Lung (tissue), 12 donors: ENCODE results near the gene ARHGAP29. TPM values are rescaled to one million over a fixed set of nuclear protein-coding genes. Genes with fewer than 3 reads are reported as not detected.

Experiments
- ATAC-seq: fragments of 200-7000 bp; cut with Tn5 transposase; one replicate; pipeline ENCODE4 v1.9.1; 2020; ENCODE audit warnings: moderate number of reproducible peaks; ENCODE audit not compliant: insufficient read depth, low FRiP score
- DNase-seq, 3 donors: peaks; one replicate each; pipeline ENCODE4 v3.0.0-alpha.2; 2013 to 2017
- H3K27ac ChIP-seq, 2 donors: one replicate each; pipeline ENCODE4 v1.5.1; 2013; ENCODE audit warnings: mild to moderate bottlenecking in 2 of 2, moderate library complexity in 2 of 2, control low read depth in 1 of 2, inconsistent platforms in 1 of 2, low read depth in 1 of 2, low read length in 1 of 2
- H3K27me3 ChIP-seq, 3 donors: one replicate each; pipeline ENCODE4 v1.5.1; 2013; ENCODE audit warnings: low read length in 2 of 3; ENCODE audit not compliant: control insufficient read depth in 3 of 3, insufficient read depth in 3 of 3
- H3K36me3 ChIP-seq, 4 donors: one replicate each; pipeline ENCODE4 v1.5.1; 2013; ENCODE audit warnings: low read length in 4 of 4, mild to moderate bottlenecking in 1 of 4, moderate library complexity in 1 of 4; ENCODE audit not compliant: control insufficient read depth in 4 of 4, insufficient read depth in 4 of 4
- H3K4me1 ChIP-seq, 5 donors: one replicate each; pipeline ENCODE4 v1.5.1; 2013; ENCODE audit warnings: low read length in 5 of 5, mild to moderate bottlenecking in 2 of 5, moderate library complexity in 1 of 5; ENCODE audit not compliant: control insufficient read depth in 5 of 5, insufficient read depth in 5 of 5
- H3K4me3 ChIP-seq: one replicate; pipeline ENCODE4 v1.5.1; 2013; ENCODE audit warnings: mild to moderate bottlenecking, control low read depth, moderate library complexity
- H3K9ac ChIP-seq, 2 donors: one replicate each; pipeline ENCODE4 v1.5.1; 2013; ENCODE audit warnings: low read length in 2 of 2, control low read depth in 1 of 2; ENCODE audit not compliant: insufficient read depth in 1 of 2
- H3K9me3 ChIP-seq, 4 donors: one replicate each; pipeline ENCODE4 v1.5.1; 2013; ENCODE audit warnings: low read length in 3 of 4, mild to moderate bottlenecking in 1 of 4, moderate library complexity in 1 of 4; ENCODE audit not compliant: control insufficient read depth in 4 of 4, insufficient read depth in 3 of 4
- WGBS, 2 donors: extraction: QIAGEN DNeasy Blood & Tissue Kit; methylation state at CpG; one replicate each; pipeline ENCODE4 v1.1.7; 2013; 5-methylcytosine and 5-hydroxymethylcytosine counted together
- polyA plus RNA-seq, 2 donors: library from polyadenylated mRNA; stranded (reverse); fragments of 200-250 nt; gene quantifications; one replicate each; pipeline ENCODE4 v1.2.1, GENCODE V29; 2013
- total RNA-seq, 2 donors: library from RNA; depleted of rRNA in 1 of 2; stranded (reverse); fragments of >200 nt in 1 of 2; gene quantifications; one replicate each; pipeline ENCODE4 v1.2.1, GENCODE V29; 2014 to 2021
- TF ChIP-seq, protein P1 (sequence below): IDR thresholded peaks from 2 replicates; pipeline ENCODE4 v1.5.1; 2012; ENCODE audit warnings: mild to moderate bottlenecking; ENCODE audit errors: control extremely low read depth, extremely low read depth
- donor health status: control.
- donor health status: control.
- donor health status: Bipolar disorder and iron deficiency.
- donor health status: healthy.
- donor health status: DM: yes; HTN: yes; CAD: no.

Gene ARHGAP29
- total and polyA plus RNA-seq, 4 donors, result 13.3 to 144 (median 30.4) TPM

DNA sequence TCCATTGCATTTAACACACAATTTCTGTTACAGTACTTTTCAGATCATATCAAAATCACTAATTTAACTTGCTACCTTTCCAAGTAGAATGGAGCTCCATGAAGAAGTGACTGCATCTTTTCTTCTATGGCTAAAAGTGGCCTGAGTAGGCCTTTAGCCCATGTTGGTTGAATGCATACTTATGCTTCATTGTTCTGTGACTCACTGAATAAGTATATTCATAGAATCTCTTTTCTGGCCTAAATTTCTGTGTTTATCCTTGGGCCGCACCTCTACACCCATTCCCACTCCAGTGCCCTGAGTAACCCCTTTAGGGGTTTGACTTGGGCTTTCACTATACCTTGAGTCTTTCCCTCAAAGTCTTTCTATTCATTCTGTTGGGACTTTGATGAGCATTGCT is 42.1 kb upstream of the ARHGAP29 start:
- Histone ChIP-seq H3K4me3 (no peak overlapping the region), H3K27ac (no peak overlapping the region), H3K4me1 (peaks cover 0 to 19% (median 7%) of the 10 kb centered on the region in 5 donors), H3K36me3 (no peaks in the 10 kb centered on the region), H3K9ac (no peak overlapping the region), H3K9me3 (no peaks in the 10 kb centered on the region), H3K27me3 (no peaks in the 10 kb centered on the region)
- TF ChIP-seq, protein P1, sequence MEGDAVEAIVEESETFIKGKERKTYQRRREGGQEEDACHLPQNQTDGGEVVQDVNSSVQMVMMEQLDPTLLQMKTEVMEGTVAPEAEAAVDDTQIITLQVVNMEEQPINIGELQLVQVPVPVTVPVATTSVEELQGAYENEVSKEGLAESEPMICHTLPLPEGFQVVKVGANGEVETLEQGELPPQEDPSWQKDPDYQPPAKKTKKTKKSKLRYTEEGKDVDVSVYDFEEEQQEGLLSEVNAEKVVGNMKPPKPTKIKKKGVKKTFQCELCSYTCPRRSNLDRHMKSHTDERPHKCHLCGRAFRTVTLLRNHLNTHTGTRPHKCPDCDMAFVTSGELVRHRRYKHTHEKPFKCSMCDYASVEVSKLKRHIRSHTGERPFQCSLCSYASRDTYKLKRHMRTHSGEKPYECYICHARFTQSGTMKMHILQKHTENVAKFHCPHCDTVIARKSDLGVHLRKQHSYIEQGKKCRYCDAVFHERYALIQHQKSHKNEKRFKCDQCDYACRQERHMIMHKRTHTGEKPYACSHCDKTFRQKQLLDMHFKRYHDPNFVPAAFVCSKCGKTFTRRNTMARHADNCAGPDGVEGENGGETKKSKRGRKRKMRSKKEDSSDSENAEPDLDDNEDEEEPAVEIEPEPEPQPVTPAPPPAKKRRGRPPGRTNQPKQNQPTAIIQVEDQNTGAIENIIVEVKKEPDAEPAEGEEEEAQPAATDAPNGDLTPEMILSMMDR, result no peak
- WGBS, 2 donors, result 96 to 98% methylated on average over 1 of the region's 1 CpG
- DNase-seq, result no peak
- no peak for ATAC-seq

DNA sequence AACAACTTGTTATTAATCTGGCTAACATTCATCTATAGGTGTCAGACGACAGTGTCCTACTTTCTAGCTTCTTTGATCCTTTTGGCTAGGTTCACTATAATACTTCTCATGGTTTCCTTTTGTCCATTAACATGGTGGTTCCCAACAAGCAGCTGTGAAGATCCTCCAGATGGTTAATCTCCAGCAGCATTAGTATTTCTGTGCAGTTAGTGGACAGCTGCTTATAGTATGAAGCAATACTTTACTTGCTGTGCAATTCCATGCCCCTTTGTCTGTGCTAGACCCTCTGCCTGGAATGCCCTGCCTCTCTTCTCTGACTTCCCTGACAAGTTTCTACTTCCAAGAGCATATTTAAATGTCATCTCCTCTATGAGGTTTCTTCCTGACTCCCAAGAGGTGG is 41.7 kb upstream of the ARHGAP29 start:
- no peak overlapping the region for H3K4me3 ChIP-seq
- H3K36me3 ChIP-seq, result no peaks in the 10 kb centered on the region
- no peaks in the 10 kb centered on the region for H3K27me3 ChIP-seq
- no peaks in the 10 kb centered on the region for H3K9me3 ChIP-seq
- H3K4me1 ChIP-seq, result peaks cover 0 to 15% (median 7%) of the 10 kb centered on the region in 5 donors
- TF ChIP-seq, protein P1, result no peak
- H3K9ac ChIP-seq, result no peak overlapping the region
- peak in 2 of 3 donors; percentile 56 to 72 for DNase-seq
- 83 to 96% methylated on average over 1 of the region's 1 CpG for WGBS, 2 donors
- no peak for ATAC-seq
- H3K27ac ChIP-seq, result no peak overlapping the region

DNA sequence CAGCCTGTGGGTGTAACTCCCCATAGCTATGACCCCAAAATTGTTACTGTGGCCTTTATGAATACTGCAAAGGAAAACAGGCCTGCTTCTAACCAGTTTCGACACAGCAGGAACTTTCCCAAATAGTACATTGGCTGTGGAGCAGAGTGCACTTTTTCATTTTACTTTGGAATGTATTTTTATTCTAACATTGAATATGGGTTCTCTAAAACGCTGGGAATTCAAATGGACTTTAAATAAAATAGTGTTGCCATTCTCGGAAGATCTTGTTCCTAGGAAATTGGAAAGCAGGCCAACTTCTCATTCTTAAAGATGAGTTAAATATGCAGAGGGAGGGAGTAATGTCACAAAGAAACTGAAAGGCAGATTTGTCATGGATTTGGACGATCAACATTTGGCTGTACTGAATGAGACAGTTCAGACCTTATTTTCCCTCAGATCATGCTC is 39.6 kb upstream of the ARHGAP29 start:
- WGBS, 2 donors, result 72 to 82% methylated on average over 4 of the region's 4 CpGs
- no peak overlapping the region for H3K9ac ChIP-seq
- no peaks in the 10 kb centered on the region for H3K27me3 ChIP-seq
- H3K4me3 ChIP-seq, result no peak overlapping the region
- ATAC-seq (no peak), DNase-seq (peak in 1 of 3 donors; percentile 55)
- peaks cover 0 to 8% (median 2%) of the 10 kb centered on the region in 5 donors for H3K4me1 ChIP-seq
- TF ChIP-seq, protein P1, result no peak
- no peaks in the 10 kb centered on the region for H3K9me3 ChIP-seq
- H3K36me3 ChIP-seq, result no peaks in the 10 kb centered on the region
- no peak overlapping the region for H3K27ac ChIP-seq

DNA sequence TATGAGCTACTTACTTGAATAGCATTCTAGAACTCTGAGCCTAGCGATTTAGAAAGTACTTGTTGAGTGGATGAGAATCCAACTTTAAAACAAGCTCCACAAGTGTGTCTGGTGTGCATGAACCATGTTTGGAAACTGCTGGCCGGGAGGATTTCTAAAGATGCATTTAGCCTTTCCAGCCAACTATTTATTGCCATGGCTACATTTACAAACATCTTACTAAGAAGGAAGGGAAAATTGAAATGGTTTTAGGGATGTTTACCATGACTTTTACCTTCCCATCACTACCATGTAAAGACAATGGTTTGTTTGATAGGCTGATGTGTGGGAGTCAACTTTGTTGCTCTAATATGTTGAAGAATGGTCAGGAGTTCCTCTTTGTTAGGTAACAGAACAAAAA is 37.7 kb upstream of the ARHGAP29 start:
- 67 to 84% methylated on average over 2 of the region's 2 CpGs for WGBS, 2 donors
- Histone ChIP-seq H3K9me3 (no peaks in the 10 kb centered on the region), H3K4me3 (no peak overlapping the region), H3K36me3 (no peaks in the 10 kb centered on the region), H3K27me3 (no peaks in the 10 kb centered on the region), H3K27ac (no peak overlapping the region), H3K4me1 (peaks cover 0 to 2% (median 0%) of the 10 kb centered on the region in 5 donors), H3K9ac (no peak overlapping the region)
- DNase-seq (peak in 1 of 3 donors; percentile 29), ATAC-seq (no peak)
- TF ChIP-seq, protein P1, result no peak
